Tibial artery (tissue), 4 donors: Measurements from ENCODE around the gene POLD1.

ENCODE experiments used
- DNase-seq, 2 donors: peaks; one replicate each; pipeline ENCODE4 v3.0.0-alpha.2; 2019
- H3K27ac ChIP-seq, 2 donors: fragments of 200-600 bp; sonication (generic) in 1 of 2; 1 replicate in 1 of 2; 2 replicates in 1 of 2; pipeline ENCODE4 v1.5.1; 2018 to 2019; ENCODE audit warnings: mild to moderate bottlenecking in 1 of 2
- H3K27me3 ChIP-seq, 2 donors: fragments of 200-600 bp; sonication (generic) in 1 of 2; one replicate each; pipeline versions ENCODE4 v1.5.1 to v1.6.0; 2016 to 2019
- H3K36me3 ChIP-seq, 3 donors: fragments of 200-600 bp; sonication (generic) in 2 of 3; one replicate each; pipeline ENCODE4 v1.5.1; 2016 to 2019; ENCODE audit warnings: mild to moderate bottlenecking in 2 of 3
- H3K4me1 ChIP-seq, 4 donors: fragments of 200-600 bp; sonication (generic) in 2 of 4; 1 replicate in 3 of 4; 2 replicates in 1 of 4; pipeline ENCODE4 v1.5.1; 2016 to 2019
- H3K4me3 ChIP-seq, 2 donors: fragments of 200-600 bp; sonication (generic) in 1 of 2; 1 replicate in 1 of 2; 2 replicates in 1 of 2; pipeline ENCODE4 v1.5.1; 2018 to 2019; ENCODE audit warnings: mild to moderate bottlenecking in 2 of 2
- H3K9me3 ChIP-seq, 3 donors: fragments of 200-600 bp; sonication (generic) in 1 of 3; one replicate each; pipeline ENCODE4 v1.5.1; 2016 to 2019
- intact Hi-C: fragments of 100-400 bp; cut with DNase I; formaldehyde crosslinking; loops from one replicate; pipeline ENCODE4 v1.15.0; 2023; ENCODE audit warnings: low total_unique reads
- TF ChIP-seq, protein P1 (sequence below), 2 experiments: fragments of 200-600 bp in 1 of 2; fragments of 450-650 bp in 1 of 2; IDR thresholded peaks; one replicate each; pipeline ENCODE4 v1.5.1; 2017 to 2019; ENCODE audit warnings: antibody characterized with exemption in 2 of 2, mild to moderate bottlenecking in 1 of 2, moderate library complexity in 1 of 2

Gene POLD1

DNA sequence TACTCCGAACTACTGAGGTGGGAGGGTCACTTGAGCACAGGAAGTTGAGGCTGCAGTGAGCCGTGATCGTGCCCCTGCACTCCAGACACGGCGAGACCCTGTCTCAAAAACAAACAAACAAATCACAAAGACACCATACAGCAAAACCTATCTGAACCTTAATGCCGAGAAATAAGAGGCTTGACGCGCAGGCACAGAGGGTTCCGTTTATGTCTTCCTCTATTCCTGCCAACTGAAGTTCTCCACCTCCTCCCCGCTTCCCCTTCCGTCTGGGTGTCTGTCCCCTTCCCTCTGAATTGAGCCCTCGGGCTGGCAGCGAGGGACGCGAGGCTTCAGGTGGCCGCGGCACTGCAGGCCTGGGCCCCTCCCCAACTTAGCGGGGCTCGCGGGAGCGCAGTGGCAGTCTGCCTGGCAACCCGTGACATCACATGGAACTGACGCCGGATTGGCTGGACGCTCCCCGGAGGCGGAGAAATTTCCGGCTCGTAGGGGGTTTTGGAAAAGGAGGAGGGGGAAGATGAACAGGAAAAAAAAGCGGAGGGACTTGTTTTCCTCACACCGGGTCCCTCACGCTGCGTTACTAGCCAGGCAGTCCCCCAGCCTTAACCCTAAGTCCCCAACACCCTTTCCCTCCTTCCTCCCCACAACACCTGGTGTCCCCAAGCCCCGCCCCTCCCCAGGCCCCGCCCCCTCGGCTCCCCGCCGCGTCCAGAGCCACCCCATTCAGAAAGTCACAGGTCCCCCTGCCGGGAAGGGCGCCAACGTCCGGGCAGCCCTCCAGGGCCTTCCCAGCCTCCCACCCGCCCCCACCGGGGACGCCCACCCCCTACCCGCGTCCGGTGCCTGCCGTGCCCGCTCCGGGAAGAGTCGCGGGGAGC is 47.4 kb downstream of the POLD1 start:
- Histone ChIP-seq H3K4me3 (peak overlapping the region; percentile 46 to 61), H3K27ac (peak overlapping the region in 1 of 2 donors; percentile 32), H3K27me3 (peaks cover 5 to 85% of the 10 kb centered on the region in 2 donors), H3K36me3 (no peaks in the 10 kb centered on the region), H3K9me3 (no peaks in the 10 kb centered on the region), H3K4me1 (peaks cover 5 to 22% (median 18%) of the 10 kb centered on the region in 4 donors)
- intact Hi-C loops: no loop called here
- TF ChIP-seq, protein P1, sequence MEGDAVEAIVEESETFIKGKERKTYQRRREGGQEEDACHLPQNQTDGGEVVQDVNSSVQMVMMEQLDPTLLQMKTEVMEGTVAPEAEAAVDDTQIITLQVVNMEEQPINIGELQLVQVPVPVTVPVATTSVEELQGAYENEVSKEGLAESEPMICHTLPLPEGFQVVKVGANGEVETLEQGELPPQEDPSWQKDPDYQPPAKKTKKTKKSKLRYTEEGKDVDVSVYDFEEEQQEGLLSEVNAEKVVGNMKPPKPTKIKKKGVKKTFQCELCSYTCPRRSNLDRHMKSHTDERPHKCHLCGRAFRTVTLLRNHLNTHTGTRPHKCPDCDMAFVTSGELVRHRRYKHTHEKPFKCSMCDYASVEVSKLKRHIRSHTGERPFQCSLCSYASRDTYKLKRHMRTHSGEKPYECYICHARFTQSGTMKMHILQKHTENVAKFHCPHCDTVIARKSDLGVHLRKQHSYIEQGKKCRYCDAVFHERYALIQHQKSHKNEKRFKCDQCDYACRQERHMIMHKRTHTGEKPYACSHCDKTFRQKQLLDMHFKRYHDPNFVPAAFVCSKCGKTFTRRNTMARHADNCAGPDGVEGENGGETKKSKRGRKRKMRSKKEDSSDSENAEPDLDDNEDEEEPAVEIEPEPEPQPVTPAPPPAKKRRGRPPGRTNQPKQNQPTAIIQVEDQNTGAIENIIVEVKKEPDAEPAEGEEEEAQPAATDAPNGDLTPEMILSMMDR (IDR thresholded peaks at IDR 0.05): no peak
- peak; percentile 65 to 84 for DNase-seq

DNA sequence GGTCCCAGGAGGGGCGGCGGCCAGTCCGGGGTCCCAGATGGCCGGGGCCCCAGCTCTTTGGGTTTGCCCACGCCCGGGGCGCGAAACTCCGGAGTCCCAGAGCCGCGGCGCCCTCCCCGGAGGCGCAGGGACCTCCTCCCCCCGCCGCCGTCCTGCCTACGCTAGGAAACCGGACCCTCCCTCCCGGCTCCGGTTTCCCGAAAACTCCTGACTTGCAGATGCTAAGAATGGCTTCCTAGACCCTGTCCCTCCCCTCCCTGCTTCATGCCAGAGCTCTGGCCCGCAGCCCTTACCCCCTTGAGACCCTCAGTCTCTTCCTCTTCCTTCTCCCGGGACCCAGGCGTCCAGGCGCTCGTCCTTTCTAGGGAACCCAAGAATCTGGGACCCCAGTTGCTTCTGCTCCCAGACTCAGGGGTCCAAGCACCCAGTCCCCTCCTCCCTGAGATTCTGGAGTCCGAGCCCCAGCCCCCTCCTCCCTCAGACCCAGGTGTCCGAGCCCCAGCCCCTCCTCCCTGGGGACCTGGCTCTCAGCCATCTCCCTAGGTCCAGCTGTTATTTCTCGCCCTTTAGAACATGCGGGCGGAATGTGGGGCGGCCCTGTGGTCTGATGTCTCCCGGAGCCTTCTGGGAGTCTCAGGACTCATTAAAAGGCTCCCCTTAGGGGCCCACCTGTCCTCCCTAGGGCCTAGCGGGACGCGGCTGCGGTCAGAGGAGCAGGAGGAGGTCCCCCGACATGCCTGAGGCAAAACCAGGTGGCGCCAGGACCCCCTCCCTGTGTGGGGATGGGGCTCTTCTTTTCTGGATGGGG is 48.3 kb downstream of the POLD1 start, which contains the start of gene MYBPC2:
TSS of gene MYBPC2 (plus strand) at position 672 of the 808 bp plus-strand sequence. CDS start at position 734, 62 bp downstream.
- no peaks in the 10 kb centered on the region for H3K9me3 ChIP-seq
- peaks cover 5 to 90% of the 10 kb centered on the region in 2 donors for H3K27me3 ChIP-seq
- H3K27ac ChIP-seq: peak within 1 kb of the TSS in 1 of 2 donors; percentile 32
- no peaks in the 10 kb centered on the region for H3K36me3 ChIP-seq
- TF ChIP-seq, protein P1 (IDR thresholded peaks at IDR 0.05): no peak
- peak within 1 kb of the TSS; percentile 46 to 61 for H3K4me3 ChIP-seq
- intact Hi-C loops: no loop called here
- H3K4me1 ChIP-seq: peaks cover 5 to 22% (median 18%) of the 10 kb centered on the region in 4 donors
- DNase-seq: no peak

DNA sequence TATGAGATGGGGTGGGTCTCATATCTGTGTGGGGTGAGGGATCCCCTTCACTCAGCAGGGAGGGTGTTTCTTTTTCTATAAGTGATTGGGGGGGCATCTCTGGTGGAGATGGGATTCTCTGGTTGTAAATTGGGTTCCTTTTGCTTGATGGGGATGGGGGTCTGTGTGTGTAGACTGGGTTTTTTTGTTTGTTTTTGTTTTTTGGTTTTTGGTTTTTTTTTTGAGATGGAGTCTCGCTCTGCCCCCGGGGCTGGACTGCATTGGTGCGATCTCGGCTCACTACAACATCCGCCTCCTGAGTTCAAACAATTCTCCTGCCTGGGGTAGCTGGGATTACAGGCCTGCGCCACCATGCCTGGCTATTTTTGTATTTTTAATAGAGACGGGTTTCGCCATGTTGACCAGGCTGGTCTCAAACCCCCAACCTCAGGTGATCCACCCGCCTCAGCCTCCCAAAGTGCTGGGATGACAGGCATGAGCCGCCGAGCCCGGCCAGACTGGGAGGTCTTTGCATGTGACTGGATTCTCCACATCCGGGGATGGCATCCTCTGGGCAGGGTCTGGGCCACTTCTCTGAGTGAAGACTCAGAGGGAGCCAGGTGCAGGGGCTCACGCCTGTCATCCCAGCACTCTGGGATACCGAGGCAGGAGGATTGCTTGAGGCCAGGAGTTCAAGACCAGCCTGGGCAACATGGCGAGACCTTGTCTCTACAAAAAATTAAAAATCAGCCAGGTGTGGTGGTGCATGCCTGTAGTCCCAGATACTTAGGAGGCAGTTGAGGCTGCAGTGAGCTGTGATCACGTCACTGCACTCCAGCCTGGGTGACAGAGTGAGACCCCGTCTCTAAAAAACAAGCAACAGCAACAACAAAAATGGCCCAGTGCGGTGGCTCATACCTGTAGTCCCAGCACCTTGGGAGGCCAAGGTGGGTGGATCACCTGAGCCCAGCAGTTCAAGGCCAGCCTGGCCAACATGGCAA is 49.3 kb downstream of the POLD1 start:
- peaks cover 5 to 81% of the 10 kb centered on the region in 2 donors for H3K27me3 ChIP-seq
- no peak overlapping the region for H3K27ac ChIP-seq
- TF ChIP-seq, protein P1 (IDR thresholded peaks at IDR 0.05): no peak
- intact Hi-C loops: no loop called here
- no peaks in the 10 kb centered on the region for H3K9me3 ChIP-seq
- DNase-seq: no peak
- H3K4me3 ChIP-seq: no peak overlapping the region
- H3K36me3 ChIP-seq: no peaks in the 10 kb centered on the region
- H3K4me1 ChIP-seq: peaks cover 5 to 16% (median 15%) of the 10 kb centered on the region in 4 donors

DNA sequence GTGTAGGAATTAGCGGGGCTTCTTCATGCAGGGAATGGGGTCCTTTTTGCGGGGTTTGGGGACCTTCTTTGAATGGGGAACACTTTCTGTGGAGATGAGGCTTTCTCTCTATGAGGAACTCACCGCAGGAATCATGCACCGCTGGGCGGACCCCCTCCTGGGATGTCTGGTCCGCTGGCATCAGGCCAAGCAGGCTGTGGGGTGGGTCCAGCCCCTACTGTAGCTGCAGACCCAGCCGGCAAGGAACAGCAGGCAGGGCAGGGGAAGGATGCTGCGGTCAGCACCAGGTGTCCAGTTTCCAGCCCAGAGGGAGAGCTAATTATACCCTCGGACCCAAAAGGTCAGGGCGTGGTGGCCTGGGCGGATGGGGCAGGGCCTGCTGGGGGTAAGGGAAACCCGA is 50.4 kb downstream of the POLD1 start:
- intact Hi-C loops: no loop called here
- no peak overlapping the region for H3K4me3 ChIP-seq
- H3K27ac ChIP-seq: no peak overlapping the region
- TF ChIP-seq, protein P1 (IDR thresholded peaks at IDR 0.05): no peak
- H3K27me3 ChIP-seq: peaks cover 5 to 73% of the 10 kb centered on the region in 2 donors
- no peaks in the 10 kb centered on the region for H3K36me3 ChIP-seq
- H3K9me3 ChIP-seq: no peaks in the 10 kb centered on the region
- DNase-seq: no peak
- H3K4me1 ChIP-seq: peaks cover 5 to 16% (median 15%) of the 10 kb centered on the region in 4 donors

DNA sequence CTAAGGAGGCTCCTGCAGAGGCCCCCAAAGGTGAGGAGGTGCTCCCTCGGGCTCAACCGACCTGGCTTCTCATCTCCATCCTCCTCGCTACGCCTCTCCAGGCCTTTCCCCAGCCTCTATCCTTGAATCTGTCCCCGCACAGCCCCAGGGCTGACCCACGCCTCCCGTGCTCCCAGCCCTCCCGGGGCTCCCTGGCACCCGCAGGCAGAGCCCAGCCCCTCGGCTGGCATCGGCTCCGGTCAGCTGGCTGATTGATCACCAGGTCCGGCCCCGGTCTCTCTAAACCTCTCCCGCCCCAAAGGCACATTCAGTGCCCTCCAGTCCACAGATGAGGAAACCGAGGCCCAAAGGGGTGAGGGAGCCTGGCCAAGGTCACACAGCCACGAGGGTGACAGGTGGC is 51.1 kb downstream of the POLD1 start:
- no peak for DNase-seq
- H3K9me3 ChIP-seq: no peaks in the 10 kb centered on the region
- peaks cover 5 to 16% (median 15%) of the 10 kb centered on the region in 4 donors for H3K4me1 ChIP-seq
- TF ChIP-seq, protein P1 (IDR thresholded peaks at IDR 0.05): no peak
- no peak overlapping the region for H3K27ac ChIP-seq
- peaks cover 5 to 70% of the 10 kb centered on the region in 2 donors for H3K27me3 ChIP-seq
- no peaks in the 10 kb centered on the region for H3K36me3 ChIP-seq
- intact Hi-C loops: no loop called here
- no peak overlapping the region for H3K4me3 ChIP-seq
